ENCODE data around the gene TSSK2.

- TF ChIP-seq POLR2AphosphoS5 (IDR thresholded peaks at IDR 0.05; ENCODE audit: borderline replicate concordance, low read depth, low read length) = no peak
- no peak for TF ChIP-seq EZH2 (IDR thresholded peaks at IDR 0.05)
- TF ChIP-seq FOXP2 (optimal IDR thresholded peaks at IDR 0.05; ENCODE audit: control extremely low read depth, extremely low read length, insufficient read depth) = no peak
These were observed 3.2 kb downstream of the TSSK2 start for GRCh38 chr22:19134176-19134831.
